ENCODE measurements around the gene JAKMIP2.

DNA sequence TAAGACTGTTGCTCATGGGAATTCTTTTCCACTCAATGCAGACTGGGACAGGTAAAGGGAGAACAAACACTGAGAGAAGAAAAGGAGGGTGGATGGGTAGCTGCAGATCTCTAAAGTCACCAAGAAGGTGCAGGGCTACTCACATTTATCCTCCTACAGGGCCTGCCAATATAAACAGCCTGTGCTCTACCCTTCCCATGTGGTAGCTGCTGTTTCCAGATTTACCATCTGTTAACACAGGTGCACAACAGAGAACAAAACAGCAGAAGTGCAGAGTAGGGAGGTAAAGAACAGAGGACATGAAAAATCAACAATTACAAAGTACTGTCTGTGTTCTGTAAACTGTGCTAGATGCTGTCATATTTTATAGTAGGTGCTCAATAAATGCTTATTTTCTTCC is 26.0 kb downstream of the JAKMIP2 start:
- TF ChIP-seq, protein P1, sequence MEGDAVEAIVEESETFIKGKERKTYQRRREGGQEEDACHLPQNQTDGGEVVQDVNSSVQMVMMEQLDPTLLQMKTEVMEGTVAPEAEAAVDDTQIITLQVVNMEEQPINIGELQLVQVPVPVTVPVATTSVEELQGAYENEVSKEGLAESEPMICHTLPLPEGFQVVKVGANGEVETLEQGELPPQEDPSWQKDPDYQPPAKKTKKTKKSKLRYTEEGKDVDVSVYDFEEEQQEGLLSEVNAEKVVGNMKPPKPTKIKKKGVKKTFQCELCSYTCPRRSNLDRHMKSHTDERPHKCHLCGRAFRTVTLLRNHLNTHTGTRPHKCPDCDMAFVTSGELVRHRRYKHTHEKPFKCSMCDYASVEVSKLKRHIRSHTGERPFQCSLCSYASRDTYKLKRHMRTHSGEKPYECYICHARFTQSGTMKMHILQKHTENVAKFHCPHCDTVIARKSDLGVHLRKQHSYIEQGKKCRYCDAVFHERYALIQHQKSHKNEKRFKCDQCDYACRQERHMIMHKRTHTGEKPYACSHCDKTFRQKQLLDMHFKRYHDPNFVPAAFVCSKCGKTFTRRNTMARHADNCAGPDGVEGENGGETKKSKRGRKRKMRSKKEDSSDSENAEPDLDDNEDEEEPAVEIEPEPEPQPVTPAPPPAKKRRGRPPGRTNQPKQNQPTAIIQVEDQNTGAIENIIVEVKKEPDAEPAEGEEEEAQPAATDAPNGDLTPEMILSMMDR (IDR thresholded peaks at IDR 0.05; ENCODE audit: low read depth, low read length, poor library complexity, severe bottlenecking), result no peak
- TF ChIP-seq EZH2phosphoT487 (IDR thresholded peaks at IDR 0.05; ENCODE audit: borderline replicate concordance, low read length), result no peak

Measured in DOHH2 (cell line).